HG03439 (cell line): ENCODE data around the gene IGHMBP2.

Source experiments
- ATAC-seq: cut with Tn5 transposase; IDR thresholded peaks from one replicate; pipeline ENCODE4 v1.9.1; 2021; ENCODE audit warnings: mild to moderate bottlenecking, moderate library complexity; ENCODE audit not compliant: unreplicated experiment

IGHMBP2 gene

GRCh38 chr11:68938816-68939582 is 35.3 kb downstream of the IGHMBP2 start:
- ATAC-seq: no peak

- no peak for ATAC-seq
These were observed 36.2 kb downstream of the IGHMBP2 start for GRCh38 chr11:68939583-68940555.

- no peak for ATAC-seq
These were observed 37.1 kb downstream of the IGHMBP2 start for GRCh38 chr11:68940651-68941323.

GRCh38 chr11:68941324-68942094 is 37.8 kb downstream of the IGHMBP2 start:
- no peak for ATAC-seq

GRCh38 chr11:68942095-68942620 is 38.5 kb downstream of the IGHMBP2 start:
- ATAC-seq: no peak

- ATAC-seq: no peak
These were observed 39.1 kb downstream of the IGHMBP2 start for GRCh38 chr11:68942751-68943271.

GRCh38 chr11:68946416-68947090 is 42.9 kb downstream of the IGHMBP2 start:
- ATAC-seq: no peak

- no peak for ATAC-seq
These were observed 43.5 kb downstream of the IGHMBP2 start for GRCh38 chr11:68947151-68947550.

GRCh38 chr11:68948496-68948895 is 44.8 kb downstream of the IGHMBP2 start:
- no peak for ATAC-seq

GRCh38 chr11:68948935-68949334 is 45.2 kb downstream of the IGHMBP2 start:
- no peak for ATAC-seq

GRCh38 chr11:68950270-68950669 is 46.6 kb downstream of the IGHMBP2 start:
- no peak for ATAC-seq

GRCh38 chr11:68950762-68951161 is 47.1 kb downstream of the IGHMBP2 start:
- ATAC-seq: no peak

GRCh38 chr11:68954836-68955606 is 51.3 kb downstream of the IGHMBP2 start:
- no peak for ATAC-seq

- ATAC-seq: no peak
These were observed 51.9 kb downstream of the IGHMBP2 start for GRCh38 chr11:68955607-68955958.

- ATAC-seq: no peak
These were observed 52.5 kb downstream of the IGHMBP2 start for GRCh38 chr11:68956142-68956541.

GRCh38 chr11:68956547-68957254 is 53.0 kb downstream of the IGHMBP2 start:
- no peak for ATAC-seq

- no peak for ATAC-seq
These were observed 54.5 kb downstream of the IGHMBP2 start for GRCh38 chr11:68958211-68958610.
